WI38 (cell line): ENCODE results near the gene TDRD10.

Source experiments
- H3K4me3 ChIP-seq: 2 replicates; pipeline ENCODE4 v1.5.1; 2011; ENCODE audit warnings: low read depth, mild to moderate bottlenecking, control low read depth, low read length
- TF ChIP-seq, protein P1 (sequence below): IDR thresholded peaks from 2 replicates; pipeline ENCODE4 v1.5.1; 2012; ENCODE audit warnings: low read depth, mild to moderate bottlenecking, control low read depth, low read length

The TDRD10 gene

DNA sequence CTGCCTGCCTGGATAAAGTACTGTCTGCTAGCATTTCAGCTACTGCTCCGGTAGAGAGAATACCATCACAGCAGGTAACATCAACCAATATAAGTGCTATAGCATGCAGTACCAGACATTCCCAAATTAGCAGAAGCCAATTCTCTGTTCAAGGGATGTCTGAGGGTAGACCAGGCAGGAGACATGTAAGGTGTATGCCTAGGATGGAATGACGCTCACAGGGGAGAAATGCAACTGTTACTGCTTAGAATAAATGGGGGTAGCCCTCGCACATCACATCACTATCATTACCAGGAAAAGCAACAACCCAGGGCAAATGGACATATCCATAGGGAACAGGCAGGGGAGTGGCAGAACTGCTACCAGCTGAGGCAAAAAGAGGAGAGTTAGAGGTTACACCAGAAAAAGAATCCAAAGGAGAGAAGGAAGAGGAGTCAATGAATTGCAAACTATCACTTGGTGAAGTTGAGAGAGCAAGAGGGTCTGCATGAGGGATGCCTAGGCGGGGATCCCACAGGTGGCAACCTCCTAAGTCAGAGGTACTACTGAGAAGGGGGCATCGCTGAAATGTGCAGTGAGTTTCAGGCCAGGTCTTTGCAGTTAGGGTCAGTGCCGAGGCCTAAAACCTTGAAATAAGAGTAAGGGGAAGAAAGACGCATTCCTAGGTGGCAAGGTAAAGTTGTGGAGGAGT is 55.4 kb downstream of the TDRD10 start:
- peak overlapping the region; percentile 76 for H3K4me3 ChIP-seq
- TF ChIP-seq, protein P1, sequence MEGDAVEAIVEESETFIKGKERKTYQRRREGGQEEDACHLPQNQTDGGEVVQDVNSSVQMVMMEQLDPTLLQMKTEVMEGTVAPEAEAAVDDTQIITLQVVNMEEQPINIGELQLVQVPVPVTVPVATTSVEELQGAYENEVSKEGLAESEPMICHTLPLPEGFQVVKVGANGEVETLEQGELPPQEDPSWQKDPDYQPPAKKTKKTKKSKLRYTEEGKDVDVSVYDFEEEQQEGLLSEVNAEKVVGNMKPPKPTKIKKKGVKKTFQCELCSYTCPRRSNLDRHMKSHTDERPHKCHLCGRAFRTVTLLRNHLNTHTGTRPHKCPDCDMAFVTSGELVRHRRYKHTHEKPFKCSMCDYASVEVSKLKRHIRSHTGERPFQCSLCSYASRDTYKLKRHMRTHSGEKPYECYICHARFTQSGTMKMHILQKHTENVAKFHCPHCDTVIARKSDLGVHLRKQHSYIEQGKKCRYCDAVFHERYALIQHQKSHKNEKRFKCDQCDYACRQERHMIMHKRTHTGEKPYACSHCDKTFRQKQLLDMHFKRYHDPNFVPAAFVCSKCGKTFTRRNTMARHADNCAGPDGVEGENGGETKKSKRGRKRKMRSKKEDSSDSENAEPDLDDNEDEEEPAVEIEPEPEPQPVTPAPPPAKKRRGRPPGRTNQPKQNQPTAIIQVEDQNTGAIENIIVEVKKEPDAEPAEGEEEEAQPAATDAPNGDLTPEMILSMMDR, result no peak

DNA sequence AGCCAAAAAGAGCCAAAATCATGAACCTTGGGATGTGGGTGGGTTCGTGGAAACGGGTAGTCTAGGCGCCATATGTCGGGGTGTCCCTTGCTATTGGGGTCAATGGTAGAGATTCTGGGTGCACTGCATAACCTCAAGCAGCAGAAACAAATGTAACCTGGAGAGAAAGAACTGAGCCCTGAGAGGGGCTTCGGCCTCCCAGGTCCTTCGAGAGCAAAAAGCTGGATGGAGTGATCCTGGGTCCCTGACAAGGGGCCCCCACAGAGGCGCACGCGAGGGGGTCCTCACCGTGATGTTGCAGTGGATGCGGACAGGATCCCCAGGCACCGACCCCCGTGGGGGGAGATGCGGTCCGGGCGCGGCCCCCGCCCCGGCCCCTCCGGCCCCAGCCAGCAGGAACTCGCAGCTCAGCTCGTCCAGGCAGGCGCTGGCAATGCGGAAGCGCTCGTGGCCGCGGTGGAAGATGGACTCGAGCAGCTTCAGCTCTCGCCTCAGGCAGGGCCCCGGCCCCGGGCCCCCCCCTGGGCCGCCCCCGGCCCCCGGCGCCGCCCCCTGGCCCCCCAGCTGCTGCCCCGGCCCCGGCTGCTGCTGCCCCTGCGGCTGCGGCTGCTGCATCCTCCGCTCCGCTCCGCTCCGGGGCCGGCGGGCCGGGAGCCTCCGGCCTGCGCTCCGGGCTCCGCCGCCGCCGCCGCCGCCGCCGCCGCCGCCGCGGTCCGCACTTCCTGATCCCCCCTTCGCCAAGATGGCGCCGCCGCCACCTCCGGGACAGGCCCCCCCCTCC is 56.1 kb downstream of the TDRD10 start, which contains the start of gene UBE2Q1:
UBE2Q1 (minus strand) TSS at position 724 of the 781 bp plus-strand sequence; CDS start at position 615, 109 bp downstream.
- peak within 1 kb of the TSS; percentile 76 for H3K4me3 ChIP-seq
- TF ChIP-seq, protein P1, result no peak

DNA sequence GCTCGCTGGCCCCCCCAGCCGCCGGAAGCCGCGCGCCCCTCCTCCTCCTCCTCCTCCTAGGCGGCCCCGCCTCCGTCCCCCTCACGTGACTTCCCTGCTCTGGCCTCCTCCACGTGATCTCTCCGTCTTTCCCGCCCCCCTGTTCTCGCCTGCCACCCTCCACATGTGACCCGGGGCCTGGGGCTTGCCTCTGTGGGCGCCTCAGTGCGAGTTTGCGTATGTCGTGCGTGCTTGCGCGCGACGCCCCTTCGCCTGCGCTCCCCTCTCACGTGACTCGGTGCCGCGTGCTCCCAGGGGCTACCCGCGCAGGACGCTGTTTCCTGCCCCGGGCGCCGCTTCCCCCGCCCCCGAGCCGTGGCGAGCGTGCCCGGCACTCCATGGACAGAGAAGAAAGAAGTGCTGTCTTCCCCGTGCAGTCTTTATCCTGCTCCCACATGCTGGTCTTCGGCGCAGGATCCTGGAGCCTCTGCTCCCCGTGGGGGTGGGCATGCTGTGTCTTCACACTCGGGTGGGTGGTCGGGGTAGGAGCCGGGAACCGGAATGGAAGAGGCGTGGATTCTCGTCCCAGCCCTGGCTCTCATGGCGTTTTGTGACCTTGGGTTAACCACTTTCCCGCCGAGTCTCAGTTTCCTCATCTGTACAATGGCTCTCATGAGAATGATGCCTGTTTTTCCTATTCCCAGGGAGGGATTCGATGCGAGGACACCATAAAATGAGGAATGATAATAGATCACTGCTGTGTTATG is 56.9 kb downstream of the TDRD10 start:
- TF ChIP-seq, protein P1, result no peak

DNA sequence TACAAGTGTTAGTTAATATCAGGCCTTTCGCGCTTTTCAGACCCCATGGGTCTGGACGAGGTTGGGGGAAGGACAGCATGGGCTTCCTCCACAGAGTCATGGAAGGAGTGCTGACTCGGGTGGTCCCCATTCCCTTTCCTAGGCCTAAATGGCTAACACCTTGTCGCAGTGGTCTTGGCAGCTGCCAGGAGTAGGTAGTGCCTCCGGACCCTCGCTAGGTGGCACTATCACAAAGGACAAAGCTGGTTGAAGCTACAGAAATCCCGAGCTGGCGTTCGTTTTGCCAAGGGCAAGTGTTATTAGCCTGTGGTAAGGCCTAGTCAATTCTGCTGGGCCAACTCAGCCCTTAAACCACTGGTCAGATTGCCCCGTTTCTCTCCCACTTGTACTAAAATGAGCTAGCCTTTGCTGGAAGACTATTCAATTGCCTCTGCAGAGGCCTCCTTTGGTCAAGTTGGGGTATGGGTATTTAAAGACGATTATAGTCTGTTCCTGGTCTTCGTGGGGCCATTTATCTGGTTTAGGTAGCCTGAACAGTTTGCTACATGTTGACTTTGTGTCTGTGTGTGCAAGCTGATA is 57.5 kb downstream of the TDRD10 start:
- TF ChIP-seq, protein P1, result peak; percentile 91
- H3K4me3 ChIP-seq, result peak overlapping the region; percentile 66

More for the DNA sequence above, 56.9 kb downstream of the TDRD10 start:
- peak overlapping the region; percentile 66 for H3K4me3 ChIP-seq

DNA sequence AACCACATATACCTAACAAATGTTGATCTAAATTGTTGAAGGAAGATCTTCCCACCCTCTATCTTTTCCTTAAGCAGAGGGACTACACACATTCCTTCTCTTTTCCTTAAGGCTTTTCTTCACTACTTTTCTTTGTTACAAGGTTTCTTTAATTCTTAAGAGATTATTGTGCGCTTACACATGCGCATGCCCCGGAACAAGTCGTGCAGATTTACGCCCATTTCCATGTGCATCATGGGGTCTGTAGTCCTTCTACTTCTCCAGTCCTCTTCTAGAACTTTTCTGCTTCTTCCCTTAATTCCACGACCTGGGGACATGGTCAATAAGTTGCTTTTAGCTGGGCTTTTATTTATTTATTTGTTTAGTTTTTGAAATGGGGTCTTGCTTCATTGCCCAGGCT is 63.9 kb downstream of the TDRD10 start:
- TF ChIP-seq, protein P1, result no peak
- H3K4me3 ChIP-seq, result no peak overlapping the region

DNA sequence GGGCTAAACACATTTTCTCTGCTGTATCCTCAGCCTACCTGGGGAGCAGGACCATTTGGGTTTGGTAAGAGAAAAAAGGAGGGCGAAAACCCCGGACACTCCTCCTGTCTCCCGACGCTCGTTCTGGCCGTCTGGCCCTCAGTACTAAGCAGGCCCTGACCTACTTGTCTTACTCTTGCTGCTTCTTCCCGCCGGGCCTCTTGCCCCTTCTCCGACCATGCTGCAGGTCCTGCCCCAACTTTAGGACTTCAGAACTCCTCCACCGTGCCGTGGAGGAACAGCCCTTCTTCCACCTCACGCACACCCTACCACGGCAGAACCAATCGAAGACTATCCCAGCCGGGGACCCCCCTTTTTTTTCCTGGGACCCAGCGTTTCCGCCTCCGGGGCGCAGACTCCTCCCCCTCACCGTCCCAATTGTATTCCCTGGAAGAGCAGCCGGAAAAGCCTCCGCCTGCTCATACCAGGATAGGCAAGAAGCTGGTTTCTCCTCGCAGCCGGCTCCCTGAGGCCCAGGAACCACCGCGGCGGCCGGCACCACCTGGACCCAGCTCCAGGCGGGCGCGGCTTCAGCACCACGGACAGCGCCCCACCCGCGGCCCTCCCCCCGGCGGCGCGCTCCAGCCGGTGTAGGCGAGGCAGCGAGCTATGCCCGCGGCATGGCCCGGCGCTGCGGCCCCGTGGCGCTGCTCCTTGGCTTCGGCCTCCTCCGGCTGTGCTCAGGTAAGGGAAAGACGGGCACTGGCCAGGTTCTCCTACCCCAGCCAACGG is 65.6 kb downstream of the TDRD10 start, which contains the start of gene CHRNB2:
CHRNB2 (plus strand) TSS at position 393 of the 771 bp plus-strand sequence; CDS start at position 660, 267 bp downstream.
- H3K4me3 ChIP-seq, result no peak within 1 kb of the TSS

More for the DNA sequence above, 65.6 kb downstream of the TDRD10 start, which contains the start of gene CHRNB2:
- TF ChIP-seq, protein P1, result no peak
